AG04449 (cell line): ENCODE results near the gene CACNA2D4.

Experiments
- CTCF ChIA-PET: fragments of 350-600 bp; formaldehyde crosslinking; extraction: SDS; loops from one replicate; lab custom pipeline; 2021; ENCODE audit warnings: antibody characterized with exemption; lab: Yijun Ruan, JAX
- POLR2A ChIA-PET: fragments of 400-600, 350-600 bp; formaldehyde crosslinking; extraction: SDS; loops from one replicate; lab custom pipeline; 2020; ENCODE audit warnings: antibody characterized with exemption, inconsistent platforms; lab: Yijun Ruan, JAX
- DNase-seq: peaks from one replicate; pipeline ENCODE4 v3.0.0-alpha.2; 2010; ENCODE audit warnings: low read depth, low spot score
- H3K4me3 ChIP-seq: 2 replicates; pipeline ENCODE4 v1.5.1; 2011; ENCODE audit warnings: low read depth, mild to moderate bottlenecking, control low read depth, low read length
- TF ChIP-seq, protein P1 (sequence below): IDR thresholded peaks from one replicate; pipeline ENCODE4 v1.5.1; 2011; ENCODE audit warnings: mild to moderate bottlenecking, moderate library complexity, low read length, control low read depth, inconsistent platforms; ENCODE audit not compliant: insufficient read depth; ENCODE audit errors: missing control alignments

The CACNA2D4 gene

GRCh38 chr12:1758376-1758775 lies 160.1 kb downstream of the CACNA2D4 start:
- H3K4me3 ChIP-seq, result no peak overlapping the region
- DNase-seq, result no peak
- TF ChIP-seq, protein P1, sequence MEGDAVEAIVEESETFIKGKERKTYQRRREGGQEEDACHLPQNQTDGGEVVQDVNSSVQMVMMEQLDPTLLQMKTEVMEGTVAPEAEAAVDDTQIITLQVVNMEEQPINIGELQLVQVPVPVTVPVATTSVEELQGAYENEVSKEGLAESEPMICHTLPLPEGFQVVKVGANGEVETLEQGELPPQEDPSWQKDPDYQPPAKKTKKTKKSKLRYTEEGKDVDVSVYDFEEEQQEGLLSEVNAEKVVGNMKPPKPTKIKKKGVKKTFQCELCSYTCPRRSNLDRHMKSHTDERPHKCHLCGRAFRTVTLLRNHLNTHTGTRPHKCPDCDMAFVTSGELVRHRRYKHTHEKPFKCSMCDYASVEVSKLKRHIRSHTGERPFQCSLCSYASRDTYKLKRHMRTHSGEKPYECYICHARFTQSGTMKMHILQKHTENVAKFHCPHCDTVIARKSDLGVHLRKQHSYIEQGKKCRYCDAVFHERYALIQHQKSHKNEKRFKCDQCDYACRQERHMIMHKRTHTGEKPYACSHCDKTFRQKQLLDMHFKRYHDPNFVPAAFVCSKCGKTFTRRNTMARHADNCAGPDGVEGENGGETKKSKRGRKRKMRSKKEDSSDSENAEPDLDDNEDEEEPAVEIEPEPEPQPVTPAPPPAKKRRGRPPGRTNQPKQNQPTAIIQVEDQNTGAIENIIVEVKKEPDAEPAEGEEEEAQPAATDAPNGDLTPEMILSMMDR, result no peak
- ChIA-PET CTCF (interaction anchor here (1.1 to 1.2 kb wide), 2 partner anchors 33 to 182 kb away, joined by 3 read pairs; no protein-coding TSS in a partner anchor), POLR2A (no interaction called here)

- DNase-seq, result no peak
- H3K4me3 ChIP-seq, result no peak overlapping the region
- TF ChIP-seq, protein P1, result no peak
- ChIA-PET POLR2A (no interaction called here), CTCF (no interaction called here)
Measured at GRCh38 chr12:1750300-1750699, 168.2 kb downstream of the CACNA2D4 start.

DNA sequence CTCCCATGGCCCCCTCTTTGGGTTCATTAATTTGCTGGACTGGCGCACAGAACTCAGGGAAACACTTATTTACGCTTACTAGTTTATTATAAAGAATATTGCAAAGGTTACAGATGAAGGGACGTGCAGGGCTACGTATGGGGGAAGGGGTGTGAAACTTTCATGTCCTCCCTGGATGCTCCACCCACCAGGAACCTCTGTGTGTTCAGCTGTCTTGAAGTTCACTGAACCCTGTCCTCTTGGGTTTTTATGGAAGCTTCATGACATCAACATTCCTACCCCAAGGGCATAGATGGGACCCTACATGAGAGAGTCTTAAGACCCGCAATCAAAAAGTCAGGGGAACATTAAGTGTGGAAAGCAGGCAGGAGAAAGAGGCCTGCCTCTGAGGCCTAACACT lies 169.4 kb downstream of the CACNA2D4 start:
- TF ChIP-seq, protein P1, result no peak
- ChIA-PET POLR2A (no interaction called here), CTCF (no interaction called here)
- H3K4me3 ChIP-seq, result no peak overlapping the region
- no peak for DNase-seq

- ChIA-PET CTCF (interaction anchor here (0.6 kb wide), 1 partner anchor 23 kb away, joined by 3 read pairs; no protein-coding TSS in a partner anchor), POLR2A (no interaction called here)
- H3K4me3 ChIP-seq, result no peak overlapping the region
Measured at GRCh38 chr12:1747609-1748008, 170.8 kb downstream of the CACNA2D4 start.

DNA sequence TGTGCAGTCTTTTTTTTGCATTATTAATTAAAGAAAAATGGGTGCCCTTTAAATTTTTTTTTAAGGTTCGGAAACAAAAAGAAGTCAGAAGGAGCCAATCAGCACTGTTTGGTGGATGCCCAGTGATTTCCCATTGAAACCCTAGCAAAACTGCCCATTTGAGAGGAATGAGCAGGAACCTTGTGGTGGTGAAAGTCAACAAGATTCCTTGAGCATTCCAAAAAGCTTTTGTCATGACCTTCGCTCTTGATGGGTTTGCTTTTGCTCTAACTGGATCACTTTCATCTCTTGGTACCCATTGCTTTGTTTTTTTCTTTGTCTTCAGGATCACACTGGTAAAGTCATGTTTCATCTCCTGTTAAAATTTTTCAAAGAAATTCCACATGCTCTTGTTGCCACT lies 173.5 kb downstream of the CACNA2D4 start:
- no peak for DNase-seq
- TF ChIP-seq, protein P1, result no peak
- no peak overlapping the region for H3K4me3 ChIP-seq
- CTCF ChIA-PET, result no interaction called here
- POLR2A ChIA-PET, result no interaction called here

More at GRCh38 chr12:1747609-1748008, 170.8 kb downstream of the CACNA2D4 start:
- TF ChIP-seq, protein P1, result no peak
- no peak for DNase-seq
